Stimulated activated CD4-positive, alpha-beta T cell treated with anti-CD3 and anti-CD28 coated beads, Interleukin-1b, Interleukin-23, amount 100 ng/mL, for 1 hour (primary cell): ENCODE data around the gene DEFB125.
"Not testable (repeated sequence)": the region's sequence is repeated elsewhere in the genome, so short reads cannot be mapped to it uniquely, and the experiment has no call there.

Experiments used
- DNase-seq, 2 donors: peaks; one replicate each; pipeline ENCODE4 v3.0.0-alpha.2; 2020; ENCODE audit warnings: low read depth in 2 of 2

DEFB125 gene

GRCh38 chr20:87401-87800 is at the start of gene DEFB125:
Gene DEFB125 (plus strand): TSS chr20:87672. CDS start chr20:87710, 38 bp downstream.
- DNase-seq, result no peak

DNA sequence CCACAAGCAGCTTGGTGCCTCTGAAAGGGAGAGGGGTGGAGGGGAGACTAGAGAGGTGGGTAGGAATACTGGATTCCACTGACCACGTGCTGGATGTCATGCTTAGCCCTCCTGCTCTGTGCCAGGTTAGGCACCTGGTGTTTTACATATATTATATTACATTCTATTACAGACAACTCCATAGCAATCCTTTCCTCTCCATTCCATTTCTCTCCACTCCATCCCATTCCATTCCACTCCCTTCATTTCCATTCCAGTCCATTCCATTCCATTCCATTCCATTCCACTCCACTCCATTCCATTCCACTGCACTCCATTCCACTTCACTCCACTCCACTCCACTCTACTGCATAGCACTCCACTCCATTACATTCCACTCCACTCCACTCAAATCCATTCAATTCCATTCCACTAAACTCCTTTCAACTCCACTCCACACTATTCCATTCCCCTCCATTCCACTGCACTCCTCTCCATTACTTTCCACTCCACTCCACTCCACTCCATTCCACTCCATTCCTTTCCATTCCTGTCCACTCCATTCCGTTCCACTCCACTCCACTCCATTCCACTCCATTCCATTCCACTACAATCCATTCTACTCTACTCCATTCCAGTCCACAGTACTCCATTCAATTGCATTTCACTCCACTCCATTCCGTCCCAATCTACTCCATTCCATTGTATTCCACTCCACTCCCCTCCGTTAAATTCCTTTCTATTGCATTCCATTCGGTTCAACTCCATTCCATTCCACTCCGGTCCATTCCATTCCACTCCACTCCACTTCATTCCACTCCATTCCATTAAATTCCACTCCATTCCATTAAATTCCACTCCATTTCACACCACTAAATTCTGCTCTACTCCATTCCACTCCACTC is 27.2 kb upstream of the DEFB125 start:
- DNase-seq, result no peak

DNA sequence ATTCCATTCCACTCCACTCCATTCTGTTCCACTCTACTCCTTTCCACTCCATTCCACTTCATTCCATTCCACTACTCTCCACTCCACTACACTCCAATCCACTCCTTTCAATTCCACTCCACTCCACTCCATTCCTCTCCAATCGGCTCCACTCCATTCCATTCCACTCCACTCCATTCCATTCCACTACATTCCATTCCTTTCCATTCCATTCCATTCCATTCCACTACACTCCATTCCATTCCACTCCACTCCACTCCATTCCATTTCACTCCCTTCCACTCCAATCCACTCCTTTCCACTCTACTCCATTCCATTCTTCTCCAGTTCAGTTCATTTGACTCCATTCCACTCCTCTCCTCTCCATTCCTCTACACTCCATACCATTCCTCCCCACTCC is 26.2 kb upstream of the DEFB125 start:
- DNase-seq, result no peak

GRCh38 chr20:61757-62156 is 25.7 kb upstream of the DEFB125 start:
- DNase-seq, result no peak

- no peak for DNase-seq
These were observed 25.0 kb upstream of the DEFB125 start for GRCh38 chr20:62487-62886.

- no peak for DNase-seq
These were observed 23.4 kb upstream of the DEFB125 start for GRCh38 chr20:64026-64603.

DNA sequence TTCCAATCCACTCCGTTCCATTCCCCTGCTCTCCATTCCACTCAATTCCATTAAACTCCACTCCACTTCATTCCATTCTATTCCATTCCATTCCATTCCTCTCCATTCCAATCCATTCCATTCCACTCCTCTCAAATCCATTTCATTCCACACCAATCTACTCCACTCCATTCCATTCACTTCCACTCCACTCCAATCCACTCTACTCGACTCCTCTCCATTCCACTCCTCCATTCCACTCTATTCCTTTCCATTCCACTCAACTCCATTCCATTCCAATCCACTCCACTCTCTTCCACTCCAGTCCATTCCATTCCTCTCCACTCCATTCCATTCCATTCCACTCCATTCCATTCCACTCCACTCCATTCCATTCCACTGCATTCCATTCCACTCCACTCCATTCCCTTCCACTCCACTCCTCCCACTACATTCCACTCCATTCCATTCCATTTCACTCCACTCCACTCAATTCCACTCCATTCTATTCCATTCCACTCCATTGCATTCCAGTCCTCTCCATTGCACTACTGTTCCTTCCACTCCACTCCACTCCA is 22.6 kb upstream of the DEFB125 start:
- DNase-seq, result no peak

DNA sequence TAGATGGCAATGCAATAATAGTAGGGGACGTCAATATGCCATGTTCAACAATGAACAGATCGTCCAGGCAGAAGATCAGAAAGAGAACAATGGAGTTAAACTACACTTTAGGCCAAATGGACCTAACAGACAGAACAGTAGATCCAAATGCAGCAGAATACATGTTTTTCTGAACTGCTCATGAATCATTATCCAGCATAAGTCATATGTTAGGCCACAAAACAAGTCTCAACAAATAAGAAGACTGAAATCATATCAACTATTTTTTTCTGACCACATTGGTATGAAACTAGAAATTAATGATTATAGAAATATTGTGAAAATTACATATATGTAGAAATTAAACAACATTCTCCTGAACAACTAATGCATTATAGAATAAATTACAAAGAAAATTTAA is 10.2 kb upstream of the DEFB125 start:
- no peak for DNase-seq

DNA sequence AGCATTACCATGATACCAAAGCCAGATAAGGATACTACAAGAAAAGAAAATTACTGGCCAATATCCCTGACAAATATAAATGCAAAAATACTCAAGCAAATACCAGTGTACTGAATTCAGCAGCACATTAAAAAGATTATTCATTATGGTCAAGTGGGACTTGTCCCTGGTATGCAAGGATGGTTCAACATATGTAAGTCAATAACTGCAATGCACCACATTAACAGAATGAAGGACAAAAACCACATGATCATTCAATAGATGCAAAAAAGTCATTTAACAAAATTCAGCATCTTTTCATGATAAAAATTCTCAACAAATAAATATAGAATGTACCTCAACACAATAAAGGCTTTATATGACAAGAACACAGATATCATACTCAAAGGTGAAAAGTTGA is 9.1 kb upstream of the DEFB125 start:
- DNase-seq, result no peak

- no peak for DNase-seq
These were observed 7.9 kb upstream of the DEFB125 start for GRCh38 chr20:79565-79964.

DNA sequence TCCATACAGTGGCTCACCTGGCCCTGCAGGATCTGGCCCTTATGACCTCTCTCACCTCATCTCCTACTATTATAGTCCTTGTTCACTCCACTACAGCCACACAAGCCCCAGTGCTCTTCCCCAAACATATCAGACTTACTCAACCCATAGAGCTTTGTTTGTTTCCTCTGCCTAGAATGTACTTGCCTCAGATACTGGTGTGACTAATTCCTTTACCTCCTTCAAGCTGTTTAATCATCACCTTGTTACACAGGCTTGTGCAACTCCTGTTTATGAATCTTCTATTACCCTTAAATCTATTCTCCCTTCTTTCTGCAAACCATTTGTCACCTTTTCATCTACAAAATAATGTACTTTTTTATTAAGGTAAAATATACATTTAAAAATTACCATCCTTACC is 3.2 kb downstream of the DEFB125 start:
- no peak for DNase-seq

DNA sequence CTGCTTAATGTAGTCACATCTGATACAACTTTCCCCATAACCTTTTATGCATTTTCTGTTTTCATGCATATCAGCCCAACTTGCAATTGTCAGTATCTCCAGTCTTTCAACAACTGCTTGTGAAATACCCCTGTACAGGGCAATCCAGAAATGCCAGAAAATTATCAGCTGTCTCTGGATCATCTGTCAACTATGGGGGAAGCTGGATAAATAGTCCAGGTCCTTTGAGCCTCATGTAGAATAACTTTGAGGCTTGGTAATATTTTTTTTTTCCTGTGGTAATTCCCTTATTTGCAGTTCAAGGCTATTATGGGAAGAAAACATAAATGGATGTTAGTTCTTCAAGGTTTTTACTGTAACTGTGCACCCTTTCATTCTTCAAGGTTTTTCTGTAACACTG is 6.2 kb downstream of the DEFB125 start:
- no peak for DNase-seq

DNA sequence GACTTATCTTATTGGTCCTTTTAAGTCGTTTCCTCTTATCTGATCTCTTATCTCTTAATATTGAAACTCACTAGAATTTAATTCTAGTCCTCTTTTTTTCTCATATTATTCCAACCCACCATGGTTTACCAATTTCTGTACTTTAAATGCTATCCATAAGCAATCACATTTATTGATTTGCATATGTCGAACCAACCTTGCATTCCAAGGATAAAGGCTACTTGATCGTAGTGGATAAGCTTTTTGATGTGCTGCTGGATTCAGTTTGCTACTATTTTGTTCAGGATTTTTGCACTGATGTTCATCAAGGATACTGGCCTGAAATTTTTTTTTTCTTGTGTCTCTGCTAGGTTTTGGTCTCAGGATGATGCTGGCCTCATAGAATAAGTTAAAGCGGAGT is 7.7 kb downstream of the DEFB125 start:
- no peak for DNase-seq

DNA sequence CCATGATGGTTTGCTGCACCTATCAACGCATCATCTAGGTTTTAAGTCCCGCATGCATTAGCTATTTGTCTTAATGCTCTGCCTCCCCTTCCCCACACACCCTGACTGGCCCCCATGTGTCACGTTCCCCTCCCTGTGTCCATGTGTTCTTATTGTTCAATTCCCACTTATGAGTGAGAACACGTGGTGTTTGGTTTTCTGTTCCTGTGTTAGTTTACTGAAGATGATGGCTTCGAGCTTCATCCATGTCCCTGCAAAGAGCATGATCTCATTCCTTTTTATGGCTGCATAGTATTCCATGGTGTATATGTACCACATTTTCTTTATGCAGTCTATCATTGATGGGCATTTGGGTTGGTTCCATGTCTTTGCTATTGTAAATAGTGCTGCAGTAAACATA is 10.2 kb downstream of the DEFB125 start:
- not testable (repeated sequence) for DNase-seq

DNA sequence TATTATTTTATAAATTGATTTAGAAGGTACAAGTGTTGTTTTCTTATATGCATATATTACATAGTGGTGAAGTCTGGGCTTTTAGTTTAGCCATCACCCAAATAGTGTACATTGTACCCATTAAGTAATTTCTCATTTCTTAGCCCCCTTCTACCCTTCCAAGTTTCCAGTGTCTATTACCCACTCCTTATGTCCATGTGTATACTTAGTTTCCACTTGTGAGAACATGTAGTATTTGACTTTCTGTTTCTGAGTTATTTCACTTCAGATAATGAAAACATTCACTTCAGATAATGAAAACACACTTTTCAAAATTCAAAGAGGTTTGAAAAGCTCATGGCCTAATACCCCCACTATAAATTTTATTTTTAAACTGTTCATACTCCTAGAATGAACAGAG is 14.5 kb downstream of the DEFB125 start:
- no peak for DNase-seq

DNA sequence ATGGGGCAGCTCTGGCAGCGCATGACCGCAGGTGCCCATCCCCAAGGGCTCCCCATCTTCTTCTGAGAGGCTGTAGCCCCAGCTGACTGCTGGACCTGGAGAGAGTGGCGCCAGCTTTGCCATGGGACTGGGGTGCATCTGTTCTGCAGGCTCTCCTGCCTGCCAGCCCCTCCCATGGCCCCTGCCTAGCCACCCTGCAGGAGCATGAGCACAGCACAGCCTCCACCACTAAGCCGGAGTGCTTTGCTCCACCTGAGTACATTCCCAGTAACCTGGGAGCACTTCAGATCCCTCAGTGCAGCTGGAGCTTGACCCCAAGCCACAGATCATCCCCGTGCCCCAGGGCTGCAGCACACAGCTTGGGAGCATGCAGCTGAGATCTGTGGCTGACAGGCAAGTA is 16.0 kb downstream of the DEFB125 start:
- DNase-seq, result no peak

- DNase-seq, result no peak
These were observed 24.9 kb downstream of the DEFB125 start for GRCh38 chr20:112396-112795.

- DNase-seq, result no peak
These were observed 30.0 kb downstream of the DEFB125 start for GRCh38 chr20:117518-117917.

DNA sequence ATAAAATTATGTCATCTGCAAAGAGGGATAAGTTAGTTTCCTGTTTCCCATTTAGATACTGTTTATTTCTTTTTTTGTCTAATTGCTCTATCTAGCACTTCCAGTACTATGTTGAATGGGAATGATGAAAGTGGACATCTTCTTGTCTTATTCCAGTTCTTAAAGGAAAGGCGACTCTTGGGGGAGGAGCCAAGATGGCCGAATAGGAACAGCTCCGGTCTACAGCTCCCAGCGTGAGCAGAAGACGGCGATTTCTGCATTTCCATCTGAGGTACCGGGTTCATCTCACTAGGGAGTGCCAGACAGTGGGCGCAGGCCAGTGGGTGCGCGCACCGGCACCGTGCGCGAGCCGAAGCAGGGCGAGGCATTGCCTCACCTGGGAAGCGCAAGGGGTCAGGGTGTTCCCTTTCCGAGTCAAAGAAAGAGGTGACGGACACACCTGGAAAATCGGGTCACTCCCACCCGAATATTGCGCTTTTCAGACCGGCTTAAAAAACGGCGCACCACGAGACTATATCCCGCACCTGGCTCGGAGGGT is 42.4 kb downstream of the DEFB125 start:
- DNase-seq, result not testable (repeated sequence)

DNA sequence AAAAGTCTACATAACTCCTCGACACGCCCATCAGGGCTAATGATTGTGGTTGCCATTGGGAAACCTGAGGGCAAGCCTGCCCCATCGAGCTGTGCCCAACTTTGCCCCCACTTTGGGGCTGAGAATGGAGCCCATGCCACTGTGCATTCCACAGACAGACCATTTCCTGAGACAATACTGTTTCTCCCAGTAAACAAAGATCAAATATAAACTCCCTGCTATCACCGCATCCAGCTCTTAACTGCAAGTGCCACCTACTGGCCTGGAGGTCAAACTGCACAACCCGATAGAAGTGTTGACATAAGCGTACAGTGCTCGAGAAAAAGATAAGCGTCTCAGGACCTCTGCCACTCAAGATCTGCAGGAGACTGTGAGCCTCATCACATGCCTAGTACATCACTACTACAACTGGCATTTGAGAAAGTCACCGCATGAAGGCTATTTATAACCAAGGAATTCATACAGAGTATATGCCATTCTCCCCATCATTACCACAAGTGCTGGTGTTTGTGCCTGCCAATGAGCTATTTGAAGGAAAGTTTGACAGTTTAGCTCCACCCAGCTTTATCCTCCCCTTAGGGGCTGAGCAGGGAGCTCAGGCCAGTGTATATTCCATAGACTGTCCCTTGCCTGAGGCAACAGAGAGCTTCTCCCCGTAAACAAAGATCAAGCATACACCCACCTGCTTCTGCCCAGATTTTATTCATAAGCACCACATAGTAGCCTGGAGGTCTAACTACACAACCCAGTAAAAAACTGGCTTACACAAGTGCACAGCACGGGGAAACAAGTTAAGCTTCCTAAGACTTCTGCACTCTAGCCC is 50.4 kb downstream of the DEFB125 start:
- DNase-seq, result no peak

GRCh38 chr20:142290-142689 is 54.8 kb downstream of the DEFB125 start, which contains the start of gene DEFB126:
Gene DEFB126 (plus strand): TSS chr20:142590. CDS start chr20:142629, 39 bp downstream.
- no peak for DNase-seq

- DNase-seq, result no peak
These were observed 58.4 kb downstream of the DEFB125 start for GRCh38 chr20:145877-146276.
